ENCODE measurements around the gene GHR. TPM values are rescaled to one million over a fixed set of nuclear protein-coding genes. Genes with fewer than 3 reads are reported as not detected.

Gene GHR
- total RNA-seq, 4 donors from 2014 or later: 2.0 to 6.0 (median 3.8) TPM

DNA sequence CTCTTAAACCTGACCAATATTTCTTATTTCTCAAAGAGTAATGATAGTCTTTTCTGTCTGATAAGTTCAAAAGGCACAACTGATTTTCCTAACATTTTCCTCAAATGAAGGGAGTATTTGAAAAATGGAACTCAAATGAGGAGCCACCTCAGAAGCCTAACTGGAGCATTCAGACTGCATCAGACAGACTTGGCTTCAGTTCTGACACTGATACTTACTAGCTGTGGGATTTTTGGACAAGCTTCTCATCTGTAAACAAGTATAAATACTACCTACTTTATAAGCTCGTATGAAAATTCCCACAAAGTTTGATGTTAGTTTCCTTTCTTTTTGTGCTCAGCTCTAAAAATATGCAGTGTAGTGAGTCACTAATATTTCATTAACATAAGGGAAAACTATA, 225.7 kb downstream of the GHR start:
- Histone ChIP-seq H3K9me3 (no peaks in the 10 kb centered on the region), H3K36me3 (no peaks in the 10 kb centered on the region), H3K4me3 (no peak overlapping the region), H3K27me3 (no peaks in the 10 kb centered on the region), H3K4me1 (peaks cover 0 to 22% (median 0%) of the 10 kb centered on the region in 3 donors), H3K27ac (no peak overlapping the region)
- WGBS, 2 donors: 31 to 32% methylated on average over 1 of the region's 1 CpG
- no peak for DNase-seq
- TF ChIP-seq, protein P1, sequence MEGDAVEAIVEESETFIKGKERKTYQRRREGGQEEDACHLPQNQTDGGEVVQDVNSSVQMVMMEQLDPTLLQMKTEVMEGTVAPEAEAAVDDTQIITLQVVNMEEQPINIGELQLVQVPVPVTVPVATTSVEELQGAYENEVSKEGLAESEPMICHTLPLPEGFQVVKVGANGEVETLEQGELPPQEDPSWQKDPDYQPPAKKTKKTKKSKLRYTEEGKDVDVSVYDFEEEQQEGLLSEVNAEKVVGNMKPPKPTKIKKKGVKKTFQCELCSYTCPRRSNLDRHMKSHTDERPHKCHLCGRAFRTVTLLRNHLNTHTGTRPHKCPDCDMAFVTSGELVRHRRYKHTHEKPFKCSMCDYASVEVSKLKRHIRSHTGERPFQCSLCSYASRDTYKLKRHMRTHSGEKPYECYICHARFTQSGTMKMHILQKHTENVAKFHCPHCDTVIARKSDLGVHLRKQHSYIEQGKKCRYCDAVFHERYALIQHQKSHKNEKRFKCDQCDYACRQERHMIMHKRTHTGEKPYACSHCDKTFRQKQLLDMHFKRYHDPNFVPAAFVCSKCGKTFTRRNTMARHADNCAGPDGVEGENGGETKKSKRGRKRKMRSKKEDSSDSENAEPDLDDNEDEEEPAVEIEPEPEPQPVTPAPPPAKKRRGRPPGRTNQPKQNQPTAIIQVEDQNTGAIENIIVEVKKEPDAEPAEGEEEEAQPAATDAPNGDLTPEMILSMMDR (IDR thresholded peaks at IDR 0.05): no peak
- TF ChIP-seq POLR2A (IDR thresholded peaks at IDR 0.05): no peak
- intact Hi-C loops (cut with DNase I): no loop called here

GRCh38 chr5:42650084-42650483, 226.8 kb downstream of the GHR start:
- 50 to 59% methylated on average over 3 of the region's 3 CpGs for WGBS, 2 donors
- Histone ChIP-seq H3K27me3 (no peaks in the 10 kb centered on the region), H3K9me3 (no peaks in the 10 kb centered on the region), H3K4me1 (peaks cover 0 to 22% (median 0%) of the 10 kb centered on the region in 3 donors), H3K4me3 (no peak overlapping the region), H3K27ac (no peak overlapping the region), H3K36me3 (no peaks in the 10 kb centered on the region)
- intact Hi-C loops (cut with DNase I): no loop called here
- DNase-seq: no peak
- TF ChIP-seq, protein P1 (IDR thresholded peaks at IDR 0.05): no peak
- no peak for TF ChIP-seq POLR2A (IDR thresholded peaks at IDR 0.05)

- Histone ChIP-seq H3K36me3 (no peaks in the 10 kb centered on the region), H3K9me3 (no peaks in the 10 kb centered on the region), H3K27me3 (no peaks in the 10 kb centered on the region), H3K27ac (no peak overlapping the region), H3K4me1 (peaks cover 0 to 27% (median 4%) of the 10 kb centered on the region in 3 donors), H3K4me3 (no peak overlapping the region)
- no peak for DNase-seq
- no peak for TF ChIP-seq POLR2A (IDR thresholded peaks at IDR 0.05)
- TF ChIP-seq, protein P1 (IDR thresholded peaks at IDR 0.05): no peak
- intact Hi-C loops (cut with DNase I): no loop called here
- 77% methylated on average over 2 of the region's 2 CpGs for WGBS, 2 donors
These were observed 230.5 kb downstream of the GHR start for GRCh38 chr5:42653705-42654104.

- intact Hi-C loops (cut with DNase I): no loop called here
- no peaks in the 10 kb centered on the region for H3K27me3 ChIP-seq
- WGBS, 2 donors: 82 to 100% methylated on average over 2 of the region's 2 CpGs
- TF ChIP-seq POLR2A (IDR thresholded peaks at IDR 0.05): no peak
- TF ChIP-seq, protein P1 (IDR thresholded peaks at IDR 0.05): no peak
- peaks cover 0 to 19% (median 4%) of the 10 kb centered on the region in 3 donors for H3K4me1 ChIP-seq
- no peak for DNase-seq
- no peak overlapping the region for H3K27ac ChIP-seq
- no peaks in the 10 kb centered on the region for H3K9me3 ChIP-seq
- no peak overlapping the region for H3K4me3 ChIP-seq
- no peaks in the 10 kb centered on the region for H3K36me3 ChIP-seq
These were observed 231.4 kb downstream of the GHR start for GRCh38 chr5:42654645-42655044.

DNA sequence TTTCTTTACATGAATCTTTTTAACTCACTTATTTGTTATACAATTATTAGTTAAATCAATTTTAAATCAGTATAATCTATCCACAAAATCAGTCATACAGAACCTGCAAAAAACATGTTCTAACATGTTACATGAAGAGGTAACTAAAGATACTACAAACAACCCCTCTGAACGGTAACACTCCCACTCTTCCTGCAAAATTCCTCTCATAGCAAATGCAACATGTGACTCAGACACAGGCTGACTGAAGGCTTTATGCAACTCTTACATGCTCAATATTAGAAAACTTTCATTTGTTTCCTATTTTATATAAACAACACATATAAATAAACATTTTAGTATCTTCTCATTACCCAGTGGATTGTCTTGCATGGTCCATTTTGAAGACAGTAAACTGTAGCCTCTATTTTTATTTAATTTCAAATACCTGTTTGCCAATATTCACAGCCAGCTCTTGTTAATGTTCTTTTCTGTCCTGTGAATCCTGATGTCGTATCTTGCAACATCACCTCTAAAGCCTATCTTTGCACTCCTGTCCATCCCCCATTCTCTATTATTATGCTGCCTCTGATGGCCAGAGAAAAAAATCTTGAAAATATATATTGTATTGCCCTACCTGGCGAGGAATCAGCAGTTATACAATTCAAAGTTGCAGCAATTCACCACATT, 232.9 kb downstream of the GHR start:
- no peak for DNase-seq
- Histone ChIP-seq H3K36me3 (no peaks in the 10 kb centered on the region), H3K27ac (peak overlapping the region in 1 of 4 donors; percentile 38), H3K4me3 (peak overlapping the region in 2 of 4 donors; percentile 13 to 29), H3K9me3 (no peaks in the 10 kb centered on the region), H3K4me1 (peaks cover 0 to 13% (median 4%) of the 10 kb centered on the region in 3 donors), H3K27me3 (no peaks in the 10 kb centered on the region)
- 41 to 52% methylated on average over 3 of the region's 3 CpGs for WGBS, 2 donors
- intact Hi-C loops (cut with DNase I): no loop called here
- TF ChIP-seq, protein P1 (IDR thresholded peaks at IDR 0.05): no peak
- TF ChIP-seq POLR2A (IDR thresholded peaks at IDR 0.05): no peak
